Upper lobe of left lung (tissue), 6 donors: Measurements from ENCODE around the gene NAT16. TPM values are rescaled to one million over a fixed set of nuclear protein-coding genes. Genes with fewer than 3 reads are reported as not detected.

Experiments used
- ATAC-seq, 2 donors: fragments of 200-7000 bp; cut with Tn5 transposase; one replicate each; pipeline ENCODE4 v1.9.1; 2022; ENCODE audit warnings: mild to moderate bottlenecking in 2 of 2, moderate library complexity in 2 of 2; ENCODE audit not compliant: low FRiP score in 2 of 2
- DNase-seq, 2 donors: peaks; one replicate each; pipeline ENCODE4 v3.0.0-alpha.2; 2019 to 2020
- H3K27ac ChIP-seq, 4 donors: fragments of 200-600 bp; sonication (generic); one replicate each; pipeline ENCODE4 v1.5.1; 2016 to 2019
- H3K27me3 ChIP-seq, 4 donors: fragments of 200-600 bp; sonication (generic); one replicate each; pipeline ENCODE4 v1.5.1; 2017 to 2019
- H3K36me3 ChIP-seq, 4 donors: fragments of 200-600 bp; sonication (generic); one replicate each; pipeline ENCODE4 v1.5.1; 2016 to 2019
- H3K4me1 ChIP-seq, 4 donors: fragments of 200-600 bp; sonication (generic); one replicate each; pipeline ENCODE4 v1.5.1; 2018 to 2019
- H3K4me3 ChIP-seq, 4 donors: fragments of 200-600 bp; sonication (generic); one replicate each; pipeline ENCODE4 v1.5.1; 2017 to 2019; ENCODE audit warnings: mild to moderate bottlenecking in 2 of 4, moderate library complexity in 1 of 4
- H3K9me3 ChIP-seq, 4 donors: fragments of 200-600 bp; sonication (generic); one replicate each; pipeline ENCODE4 v1.5.1; 2018 to 2019
- EP300 ChIP-seq, 4 donors: sonication (generic); formaldehyde crosslinking; IDR thresholded peaks; one replicate each; pipeline ENCODE4 v1.5.1; 2017; ENCODE audit warnings: antibody characterized with exemption in 4 of 4, control low read depth in 2 of 4
- POLR2A ChIP-seq, 4 donors: fragments of 450-650 bp; IDR thresholded peaks; one replicate each; pipeline ENCODE4 v1.5.1; 2016 to 2017; ENCODE audit warnings: antibody characterized with exemption in 4 of 4, mild to moderate bottlenecking in 2 of 4
- POLR2AphosphoS5 ChIP-seq, 2 donors: sonication (generic); formaldehyde crosslinking; IDR thresholded peaks; one replicate each; pipeline ENCODE4 v1.5.1; 2017; ENCODE audit warnings: antibody characterized with exemption in 2 of 2
- WGBS, 2 donors: methylation state at CpG; one replicate each; pipeline ENCODE4 v1.1.5; 2017 to 2018; 5-methylcytosine and 5-hydroxymethylcytosine counted together
- total RNA-seq, 6 donors: library from RNA; depleted of rRNA in 4 of 6; stranded (reverse); fragments of >200 nt in 4 of 6; gene quantifications; one replicate each; pipeline versions ENCODE4 v1.1.0 to v1.2.1, GENCODE V29; 2016 to 2021
- TF ChIP-seq, protein P1 (sequence below), 6 experiments: fragments of 450-650 bp in 4 of 6; fragments of 200-600 bp in 2 of 6; sonication (generic) in 2 of 6; IDR thresholded peaks; one replicate each; pipeline ENCODE4 v1.5.1; 2016 to 2019; ENCODE audit warnings: antibody characterized with exemption in 6 of 6
- donor health status: DM: no; HTN: no; CAD: no; lungs with moderate emphysema.
- donor health status: DM: no; HTN: yes; CAD: no; lungs with severe emphysema.

NAT16 gene
- total RNA-seq, 6 donors from 2014 or later: not detected

DNA sequence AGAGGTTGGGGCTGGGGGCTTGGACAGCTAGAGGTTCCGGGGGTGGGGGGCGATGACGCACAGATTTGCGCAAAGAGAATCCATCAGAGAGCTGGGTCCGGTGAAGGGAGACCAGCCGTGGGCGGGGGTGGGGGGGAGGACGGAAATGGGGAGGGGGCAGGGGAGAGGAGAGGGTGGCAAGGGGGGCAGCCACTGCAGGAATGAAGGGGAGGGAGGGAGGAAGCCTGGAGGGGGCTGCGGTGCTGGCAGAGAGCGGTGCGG lies 13.5 kb downstream of the NAT16 start:
- no peak for TF ChIP-seq POLR2A (IDR thresholded peaks at IDR 0.05)
- TF ChIP-seq POLR2AphosphoS5 (IDR thresholded peaks at IDR 0.05): no peak
- TF ChIP-seq, protein P1, sequence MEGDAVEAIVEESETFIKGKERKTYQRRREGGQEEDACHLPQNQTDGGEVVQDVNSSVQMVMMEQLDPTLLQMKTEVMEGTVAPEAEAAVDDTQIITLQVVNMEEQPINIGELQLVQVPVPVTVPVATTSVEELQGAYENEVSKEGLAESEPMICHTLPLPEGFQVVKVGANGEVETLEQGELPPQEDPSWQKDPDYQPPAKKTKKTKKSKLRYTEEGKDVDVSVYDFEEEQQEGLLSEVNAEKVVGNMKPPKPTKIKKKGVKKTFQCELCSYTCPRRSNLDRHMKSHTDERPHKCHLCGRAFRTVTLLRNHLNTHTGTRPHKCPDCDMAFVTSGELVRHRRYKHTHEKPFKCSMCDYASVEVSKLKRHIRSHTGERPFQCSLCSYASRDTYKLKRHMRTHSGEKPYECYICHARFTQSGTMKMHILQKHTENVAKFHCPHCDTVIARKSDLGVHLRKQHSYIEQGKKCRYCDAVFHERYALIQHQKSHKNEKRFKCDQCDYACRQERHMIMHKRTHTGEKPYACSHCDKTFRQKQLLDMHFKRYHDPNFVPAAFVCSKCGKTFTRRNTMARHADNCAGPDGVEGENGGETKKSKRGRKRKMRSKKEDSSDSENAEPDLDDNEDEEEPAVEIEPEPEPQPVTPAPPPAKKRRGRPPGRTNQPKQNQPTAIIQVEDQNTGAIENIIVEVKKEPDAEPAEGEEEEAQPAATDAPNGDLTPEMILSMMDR (IDR thresholded peaks at IDR 0.05): no peak
- no peak for TF ChIP-seq EP300 (IDR thresholded peaks at IDR 0.05)
- no peak for DNase-seq
- Histone ChIP-seq H3K4me3 (no peak overlapping the region), H3K27me3 (peaks cover 0 to 87% (median 56%) of the 10 kb centered on the region in 4 donors), H3K4me1 (peaks cover 38 to 59% (median 49%) of the 10 kb centered on the region in 4 donors), H3K9me3 (no peaks in the 10 kb centered on the region), H3K36me3 (no peaks in the 10 kb centered on the region), H3K27ac (no peak overlapping the region)
- ATAC-seq: no peak
- 0 to 4% methylated on average over 3 to 11 of the region's 11 CpGs for WGBS, 2 donors

DNA sequence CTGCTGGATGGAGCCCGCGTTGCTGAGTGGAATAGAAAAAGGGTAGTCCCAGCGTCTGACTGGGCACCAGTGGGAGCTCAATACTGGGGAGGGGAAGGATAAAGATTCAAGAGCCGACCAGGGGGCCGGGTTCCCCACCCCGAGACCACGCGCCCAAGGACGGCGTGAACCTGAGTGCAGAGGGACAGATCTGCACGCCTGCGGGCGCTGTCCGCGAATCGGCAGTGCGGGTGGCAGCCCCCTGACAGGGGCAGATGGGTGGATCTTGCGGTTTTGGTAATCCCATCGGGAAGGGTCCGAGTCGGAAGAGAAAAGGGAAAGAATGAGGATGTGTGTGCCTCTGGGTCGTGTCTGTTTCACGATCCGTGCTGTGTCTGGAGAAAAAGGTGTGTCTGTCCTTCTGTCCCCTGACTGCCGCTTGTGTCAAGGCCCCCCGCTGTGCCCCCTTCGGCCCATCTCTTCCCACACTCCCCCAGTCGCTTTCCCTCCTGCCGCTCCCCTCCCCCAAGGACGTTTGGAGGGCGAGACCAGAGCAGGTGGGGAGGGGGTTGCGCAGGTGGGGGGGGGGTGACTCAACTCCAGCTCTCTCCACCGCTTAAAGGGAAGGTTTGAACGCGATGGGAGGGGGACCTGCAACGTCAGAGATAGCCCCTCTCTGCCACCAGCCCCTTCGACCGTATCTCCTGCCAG lies 14.0 kb downstream of the NAT16 start:
- peaks cover 0 to 82% (median 53%) of the 10 kb centered on the region in 4 donors for H3K27me3 ChIP-seq
- ATAC-seq (no peak), DNase-seq (no peak)
- H3K9me3 ChIP-seq: no peaks in the 10 kb centered on the region
- H3K27ac ChIP-seq: no peak overlapping the region
- TF ChIP-seq, protein P1 (IDR thresholded peaks at IDR 0.05): no peak
- TF ChIP-seq POLR2AphosphoS5 (IDR thresholded peaks at IDR 0.05) (no peak), POLR2A (IDR thresholded peaks at IDR 0.05) (no peak), EP300 (IDR thresholded peaks at IDR 0.05) (no peak)
- WGBS, 2 donors: 4% methylated on average over 33 to 38 of the region's 38 CpGs
- peaks cover 38 to 56% (median 49%) of the 10 kb centered on the region in 4 donors for H3K4me1 ChIP-seq
- H3K36me3 ChIP-seq: peaks cover 0 to 4% (median 0%) of the 10 kb centered on the region in 4 donors
- H3K4me3 ChIP-seq: peak overlapping the region in 2 of 4 donors; percentile 5 to 26

DNA sequence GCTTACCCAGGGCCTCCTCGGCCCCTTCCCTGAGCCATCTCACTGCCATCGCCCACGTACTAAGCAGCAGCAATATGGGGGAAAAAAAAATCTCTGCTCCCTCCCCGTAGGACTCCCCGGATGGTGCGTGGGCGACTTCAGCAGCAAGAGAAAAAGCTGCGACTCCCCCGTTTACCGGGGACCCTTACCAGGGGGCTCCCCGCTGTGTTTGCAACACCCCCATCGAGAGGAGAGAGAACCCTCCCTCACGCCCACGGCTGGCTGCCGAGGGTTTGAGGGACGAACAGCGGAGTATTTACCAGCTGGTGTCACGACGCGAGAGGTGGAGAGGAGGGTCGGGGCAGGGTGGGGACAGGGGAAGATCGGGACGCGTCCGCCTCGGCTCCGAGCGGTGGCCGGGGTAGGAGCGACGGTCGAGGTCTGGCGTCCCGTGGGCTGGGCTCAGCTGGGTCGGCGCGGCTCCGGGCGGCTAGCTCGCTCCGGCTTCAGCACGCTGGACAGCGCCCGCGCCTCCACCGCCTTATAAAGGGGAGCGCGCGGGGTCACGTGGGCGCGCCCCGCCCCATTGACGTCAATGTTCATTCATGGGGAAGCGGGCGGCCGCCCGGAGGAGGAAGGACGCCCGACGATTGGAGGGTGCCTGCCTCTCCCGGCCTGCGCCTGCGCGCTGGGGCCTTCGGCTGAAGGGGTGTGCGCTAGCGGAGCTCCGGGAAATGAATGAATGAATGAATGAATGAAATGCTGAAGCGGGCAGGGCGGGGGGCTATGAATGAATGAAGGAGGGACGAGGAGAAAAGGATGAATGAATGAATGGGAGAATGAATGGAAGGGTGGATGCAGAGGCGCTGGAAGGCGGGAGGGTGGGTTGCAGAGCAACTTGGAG lies 14.8 kb downstream of the NAT16 start, which contains the start of gene VGF:
Gene VGF, minus strand, starts transcription at position 495 of the 883 bp plus-strand sequence. CDS start 726 bp downstream, outside the sequence.
- 3 to 5% methylated on average over 17 to 46 of the region's 74 CpGs for WGBS, 2 donors
- no peak for TF ChIP-seq POLR2A (IDR thresholded peaks at IDR 0.05)
- peak in 2 of 4 donors; percentile 35 to 40 for TF ChIP-seq EP300 (IDR thresholded peaks at IDR 0.05)
- TF ChIP-seq, protein P1 (IDR thresholded peaks at IDR 0.05): peak in 1 of 6 experiments; percentile 21
- peak; percentile 48 to 60 for TF ChIP-seq POLR2AphosphoS5 (IDR thresholded peaks at IDR 0.05)
- peak; percentile 93 to 95 for ATAC-seq
- DNase-seq: peak; percentile 91 to 99
- Histone ChIP-seq H3K9me3 (no peaks in the 10 kb centered on the region), H3K4me3 (peak within 1 kb of the TSS in 2 of 4 donors; percentile 5 to 26), H3K27me3 (peaks cover 0 to 76% (median 49%) of the 10 kb centered on the region in 4 donors), H3K36me3 (peaks cover 0 to 11% (median 1%) of the 10 kb centered on the region in 4 donors), H3K27ac (no peak within 1 kb of the TSS), H3K4me1 (peaks cover 38 to 54% (median 49%) of the 10 kb centered on the region in 4 donors)

DNA sequence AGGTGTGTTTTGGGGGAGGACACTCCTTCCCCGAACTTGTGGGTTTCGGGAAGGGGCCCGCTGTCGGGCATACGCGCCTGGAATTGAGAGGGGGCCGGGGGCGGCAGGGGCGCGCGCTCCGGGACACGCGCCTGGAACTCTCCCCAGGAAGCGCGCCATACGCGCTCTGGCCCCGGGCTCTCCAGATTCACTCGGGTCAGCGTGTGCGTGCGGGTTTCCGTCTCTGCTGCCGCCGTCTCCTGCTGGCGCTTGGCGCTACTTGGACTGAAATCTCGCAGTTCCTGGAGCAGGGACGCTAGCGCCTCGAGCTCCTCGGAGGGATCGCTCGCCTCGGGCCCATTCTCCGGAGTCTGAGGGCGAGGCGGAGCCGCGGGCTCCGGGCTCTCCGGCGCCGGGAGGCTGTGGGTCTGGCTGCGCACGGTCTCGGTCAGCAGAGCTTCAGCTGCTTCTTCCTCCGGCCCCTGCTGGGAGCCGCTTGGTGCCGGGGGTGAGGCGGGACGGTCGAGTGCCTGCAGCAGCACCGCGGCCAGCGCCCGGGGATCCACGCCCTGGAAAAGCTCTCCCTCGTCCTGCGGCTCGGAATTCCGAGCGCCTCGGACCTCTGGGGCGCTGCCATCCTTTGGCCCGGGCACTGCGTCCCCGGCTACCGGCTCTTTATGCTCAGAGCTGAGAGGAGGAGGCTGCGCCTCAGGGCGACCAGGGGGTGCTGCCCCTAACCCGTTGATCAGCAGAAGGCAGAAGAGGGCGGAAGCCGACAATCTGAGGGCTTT lies 15.8 kb downstream of the NAT16 start:
- no peak overlapping the region for H3K27ac ChIP-seq
- ATAC-seq (peak in 1 of 2 donors; percentile 26), DNase-seq (peak in 1 of 2 donors; percentile 87)
- H3K4me3 ChIP-seq: peak overlapping the region in 3 of 4 donors; percentile 34 to 49 (median 43)
- TF ChIP-seq, protein P1 (IDR thresholded peaks at IDR 0.05): no peak
- TF ChIP-seq POLR2A (IDR thresholded peaks at IDR 0.05) (no peak), POLR2AphosphoS5 (IDR thresholded peaks at IDR 0.05) (no peak), EP300 (IDR thresholded peaks at IDR 0.05) (no peak)
- peaks cover 0 to 21% (median 11%) of the 10 kb centered on the region in 4 donors for H3K36me3 ChIP-seq
- H3K27me3 ChIP-seq: peaks cover 0 to 65% (median 43%) of the 10 kb centered on the region in 4 donors
- H3K4me1 ChIP-seq: peaks cover 38 to 44% (median 40%) of the 10 kb centered on the region in 4 donors
- WGBS, 2 donors: 5% methylated on average over 18 to 22 of the region's 75 CpGs
- no peaks in the 10 kb centered on the region for H3K9me3 ChIP-seq
